ENCODE results near the gene KATNA1. TPM values are rescaled to one million over a fixed set of nuclear protein-coding genes. Genes with fewer than 3 reads are reported as not detected.

The KATNA1 gene
- total RNA-seq, 1 experiment from 2014 or later: 20.6 TPM

GRCh38 chr6:149608381-149608982 lies 40.0 kb downstream of the KATNA1 start:
- no peaks in the 10 kb centered on the region for H3K36me3 ChIP-seq (ENCODE audit: control insufficient read depth in 1 of 2, insufficient read depth in 2 of 2, low read length in 2 of 2)
- TF ChIP-seq FOSL1 (IDR thresholded peaks at IDR 0.05; ENCODE audit: low read depth) (no peak), EZH2phosphoT487 (IDR thresholded peaks at IDR 0.05; ENCODE audit: borderline replicate concordance) (no peak), ATF3 (IDR thresholded peaks at IDR 0.05) (no peak), SP1 (IDR thresholded peaks at IDR 0.05; ENCODE audit: low read depth) (no peak), CEBPB (IDR thresholded peaks at IDR 0.05; ENCODE audit: low read depth) (no peak), CBX3 (IDR thresholded peaks at IDR 0.05; ENCODE audit: low read depth) (no peak), SRF (IDR thresholded peaks at IDR 0.05; ENCODE audit: low read depth) (no peak), EGR1 (IDR thresholded peaks at IDR 0.05; ENCODE audit: low read depth) (no peak), REST (IDR thresholded peaks at IDR 0.05; ENCODE audit: low read depth) (no peak), ZFX (IDR thresholded peaks at IDR 0.05) (no peak), RAD21 (IDR thresholded peaks at IDR 0.05; ENCODE audit: low read depth) (no peak), ELF1 (IDR thresholded peaks at IDR 0.05; ENCODE audit: borderline replicate concordance, low read depth) (no peak), POLR2AphosphoS5 (IDR thresholded peaks at IDR 0.05; ENCODE audit: low read depth, low read length) (no peak), TCF7L2 (IDR thresholded peaks at IDR 0.05; ENCODE audit: borderline replicate concordance, extremely low read depth, insufficient read depth, insufficient read length) (no peak), YY1 (IDR thresholded peaks at IDR 0.05; ENCODE audit: extremely low read depth, insufficient replicate concordance, low read depth, low read length) (no peak)
- H3K9me2 ChIP-seq (ENCODE audit: insufficient read depth): no peaks in the 10 kb centered on the region
- H3K27me3 ChIP-seq (ENCODE audit: insufficient read depth, low read length): no peaks in the 10 kb centered on the region
- no peaks in the 10 kb centered on the region for H3K4me1 ChIP-seq (ENCODE audit: control insufficient read depth in 1 of 2, insufficient read depth in 2 of 2, low read length in 2 of 2)
- no peak overlapping the region for H3K4me3 ChIP-seq (replicated peaks in 1 of 2; ENCODE audit: low read depth in 1 of 2, low read length in 2 of 2)
- ChIA-PET RAD21 (ENCODE audit: low non-redundant PET in 1 of 2, low total read pairs in 2 of 2, uncharacterized antibody in 2 of 2, unreplicated experiment in 2 of 2) (no interaction called here), POLR2A (interaction anchor here (0.6 kb wide), 1 partner anchor 11 kb away, joined by 3 read pairs; no protein-coding TSS in a partner anchor), CTCF (interaction anchor here (1.8 kb wide), 1 partner anchor 10 kb away, joined by 4 read pairs; no protein-coding TSS in a partner anchor)
- 0 out of 2 replicates have a peak, but pooled peaks cover 3% of the 10 kb centered on the region for H3K79me2 ChIP-seq (ENCODE audit: insufficient read depth, low read length)
- no peak overlapping the region for H2AFZ ChIP-seq (ENCODE audit: low read depth, low read length, poor library complexity, severe bottlenecking)
- intact Hi-C loops (cut with micrococcal nuclease): no loop called here
- peak; percentile 42; the same call in 1 of the 2 replicates for ATAC-seq
- no peak overlapping the region for H3K9ac ChIP-seq (ENCODE audit: low read length)
- H3K27ac ChIP-seq (ENCODE audit: low read depth, low read length): no peak overlapping the region
- BruUV-seq (replicated peaks): no TSS peak
- no peaks in the 10 kb centered on the region for H3K9me3 ChIP-seq (ENCODE audit: control insufficient read depth in 1 of 2, insufficient read depth in 1 of 2, low read depth in 1 of 2, low read length in 2 of 2)
- no peak overlapping the region for H3K4me2 ChIP-seq (ENCODE audit: low read length)
- no peak for DNase-seq (ENCODE audit: low read depth, low spot score)
- H4K20me1 ChIP-seq (ENCODE audit: insufficient read depth): no peaks in the 10 kb centered on the region
